ENCODE measurements around the gene GET4. TPM values are rescaled to one million over a fixed set of nuclear protein-coding genes. Genes with fewer than 3 reads are reported as not detected.
"Not testable (repeated sequence)": the region's sequence is repeated elsewhere in the genome, so short reads cannot be mapped to it uniquely, and the experiment has no call there.

Gene GET4
- total RNA-seq, 1 donor from 2014 or later, result 17.2 TPM

GRCh38 chr7:939843-940242, 63.5 kb downstream of the GET4 start:
- H3K4me2 ChIP-seq, result no peak overlapping the region
- H3F3A ChIP-seq (ENCODE audit: low read depth), result no peaks in the 10 kb centered on the region
- Mint-ChIP-seq H3K27me3 (ENCODE audit: insufficient read depth, low read depth) (peaks cover 14% of the 10 kb centered on the region), H3K36me3 (no peaks in the 10 kb centered on the region), H3K9me3 (peaks cover 12% of the 10 kb centered on the region), H3K4me1 (peaks cover 4% of the 10 kb centered on the region), H3K27ac (no peak overlapping the region), H3K4me3 (no peak overlapping the region)
- H3K9ac ChIP-seq, result no peak overlapping the region
- H3K4me3 ChIP-seq, result no peak overlapping the region
- H2AFZ ChIP-seq (replicated peaks), result no peak overlapping the region
- no peaks in the 10 kb centered on the region for H4K20me1 ChIP-seq (ENCODE audit: low read depth)
- TF ChIP-seq CTCF (IDR thresholded peaks at IDR 0.05), result no peak
- no peak for TF ChIP-seq EZH2phosphoT487 (IDR thresholded peaks at IDR 0.05)
- no peak for TF ChIP-seq EZH2 (IDR thresholded peaks at IDR 0.05)
- peaks cover 30% of the 10 kb centered on the region for H3K27me3 ChIP-seq
- no peaks in the 10 kb centered on the region for H3K4me1 ChIP-seq
- no peak overlapping the region for H3K27ac ChIP-seq
- H3K36me3 ChIP-seq, result no peaks in the 10 kb centered on the region
- H3K79me2 ChIP-seq (ENCODE audit: low read depth), result no peaks in the 10 kb centered on the region
- no peaks in the 10 kb centered on the region for H3K9me3 ChIP-seq (ENCODE audit: low read depth)
- DNase-seq (ENCODE audit: low spot score), result no peak

- H3K4me2 ChIP-seq, result no peak overlapping the region
- Mint-ChIP-seq H3K36me3 (no peaks in the 10 kb centered on the region), H3K9me3 (peaks cover 12% of the 10 kb centered on the region), H3K27ac (no peak overlapping the region), H3K4me1 (peaks cover 4% of the 10 kb centered on the region), H3K27me3 (ENCODE audit: insufficient read depth, low read depth) (peaks cover 14% of the 10 kb centered on the region), H3K4me3 (no peak overlapping the region)
- H4K20me1 ChIP-seq (ENCODE audit: low read depth), result no peaks in the 10 kb centered on the region
- no peaks in the 10 kb centered on the region for H3K36me3 ChIP-seq
- no peak overlapping the region for H3K9ac ChIP-seq
- no peaks in the 10 kb centered on the region for H3F3A ChIP-seq (ENCODE audit: low read depth)
- H3K79me2 ChIP-seq (ENCODE audit: low read depth), result no peaks in the 10 kb centered on the region
- no peak overlapping the region for H2AFZ ChIP-seq (replicated peaks)
- no peaks in the 10 kb centered on the region for H3K4me1 ChIP-seq
- no peak overlapping the region for H3K27ac ChIP-seq
- no peaks in the 10 kb centered on the region for H3K9me3 ChIP-seq (ENCODE audit: low read depth)
- TF ChIP-seq CTCF (IDR thresholded peaks at IDR 0.05) (no peak), EZH2phosphoT487 (IDR thresholded peaks at IDR 0.05) (no peak), EZH2 (IDR thresholded peaks at IDR 0.05) (no peak)
- H3K27me3 ChIP-seq, result peaks cover 30% of the 10 kb centered on the region
- DNase-seq (ENCODE audit: low spot score), result no peak
- H3K4me3 ChIP-seq, result no peak overlapping the region
Observed at GRCh38 chr7:940599-941408, 64.5 kb downstream of the GET4 start.

GRCh38 chr7:943793-944192, 67.4 kb downstream of the GET4 start:
- H3K36me3 ChIP-seq; H3K27ac ChIP-seq; H3K4me3 Mint-ChIP-seq; H3K36me3 Mint-ChIP-seq; H3K79me2 ChIP-seq (ENCODE audit: low read depth); H3K4me1 ChIP-seq; DNase-seq (ENCODE audit: low spot score); H4K20me1 ChIP-seq (ENCODE audit: low read depth); H3F3A ChIP-seq (ENCODE audit: low read depth); H2AFZ ChIP-seq (replicated peaks); H3K9ac ChIP-seq; H3K9me3 ChIP-seq (ENCODE audit: low read depth); H3K4me1 Mint-ChIP-seq; H3K4me3 ChIP-seq; H3K4me2 ChIP-seq; H3K27ac Mint-ChIP-seq: not testable (repeated sequence)
- peaks cover 12% of the 10 kb centered on the region for H3K9me3 Mint-ChIP-seq
- peaks cover 17% of the 10 kb centered on the region for H3K27me3 Mint-ChIP-seq (ENCODE audit: insufficient read depth, low read depth)
- peaks cover 30% of the 10 kb centered on the region for H3K27me3 ChIP-seq

- Mint-ChIP-seq H3K9me3 (peaks cover 12% of the 10 kb centered on the region), H3K4me3 (no peak overlapping the region), H3K4me1 (no peaks in the 10 kb centered on the region), H3K27me3 (ENCODE audit: insufficient read depth, low read depth) (peaks cover 17% of the 10 kb centered on the region), H3K36me3 (no peaks in the 10 kb centered on the region), H3K27ac (no peak overlapping the region)
- Histone ChIP-seq H3K4me1 (no peaks in the 10 kb centered on the region), H3K9ac (no peak overlapping the region), H2AFZ (replicated peaks) (no peak overlapping the region), H3K79me2 (ENCODE audit: low read depth) (no peaks in the 10 kb centered on the region), H3F3A (ENCODE audit: low read depth) (no peaks in the 10 kb centered on the region), H3K9me3 (ENCODE audit: low read depth) (no peaks in the 10 kb centered on the region), H3K27me3 (peaks cover 30% of the 10 kb centered on the region), H3K4me3 (no peak overlapping the region), H3K4me2 (no peak overlapping the region), H3K27ac (no peak overlapping the region), H4K20me1 (ENCODE audit: low read depth) (no peaks in the 10 kb centered on the region), H3K36me3 (no peaks in the 10 kb centered on the region)
- DNase-seq (ENCODE audit: low spot score), result no peak
- TF ChIP-seq CTCF (IDR thresholded peaks at IDR 0.05) (no peak), EZH2phosphoT487 (IDR thresholded peaks at IDR 0.05) (no peak), EZH2 (IDR thresholded peaks at IDR 0.05) (no peak)
Observed at GRCh38 chr7:944744-945143, 68.4 kb downstream of the GET4 start.
